8988T (cell line): ENCODE results near the gene CEP78.
"Not testable (repeated sequence)": the region's sequence is repeated elsewhere in the genome, so short reads cannot be mapped to it uniquely, and the experiment has no call there.

Experiments used
- DNase-seq: peaks from one replicate; pipeline ENCODE4 v3.0.0; 2011

Gene CEP78

GRCh38 chr9:78235762-78236550 is at the start of gene CEP78:
Gene CEP78, plus strand, starts transcription at chr9:78236075. Its CDS starts 276 bp downstream, at chr9:78236351.
- peak; percentile 70 for DNase-seq

GRCh38 chr9:78187763-78188484 is 48.0 kb upstream of the CEP78 start:
- DNase-seq, result no peak

GRCh38 chr9:78188594-78188993 is 47.3 kb upstream of the CEP78 start:
- DNase-seq, result no peak

- no peak for DNase-seq
Observed at GRCh38 chr9:78189001-78189400, 46.9 kb upstream of the CEP78 start.

GRCh38 chr9:78189461-78189860 is 46.4 kb upstream of the CEP78 start:
- no peak for DNase-seq

GRCh38 chr9:78191931-78192330 is 43.9 kb upstream of the CEP78 start:
- no peak for DNase-seq

- no peak for DNase-seq
Observed at GRCh38 chr9:78196258-78196657, 39.6 kb upstream of the CEP78 start.

- DNase-seq, result not testable (repeated sequence)
Observed at GRCh38 chr9:78201158-78201777, 34.6 kb upstream of the CEP78 start.

GRCh38 chr9:78207319-78207718 is 28.6 kb upstream of the CEP78 start:
- DNase-seq, result no peak

GRCh38 chr9:78207901-78208300 is 28.0 kb upstream of the CEP78 start:
- no peak for DNase-seq

GRCh38 chr9:78209127-78209526 is 26.7 kb upstream of the CEP78 start:
- no peak for DNase-seq

GRCh38 chr9:78210841-78211301 is 25.0 kb upstream of the CEP78 start:
- DNase-seq, result no peak

- DNase-seq, result no peak
Observed at GRCh38 chr9:78212868-78213267, 23.0 kb upstream of the CEP78 start.

GRCh38 chr9:78213712-78214111 is 22.2 kb upstream of the CEP78 start:
- no peak for DNase-seq

GRCh38 chr9:78214492-78214891 is 21.4 kb upstream of the CEP78 start:
- no peak for DNase-seq

GRCh38 chr9:78215706-78216105 is 20.2 kb upstream of the CEP78 start:
- DNase-seq, result no peak

- DNase-seq, result no peak
Observed at GRCh38 chr9:78218890-78219289, 17.0 kb upstream of the CEP78 start.

- DNase-seq, result no peak
Observed at GRCh38 chr9:78221425-78221824, 14.4 kb upstream of the CEP78 start.

GRCh38 chr9:78221841-78222240 is 14.0 kb upstream of the CEP78 start:
- not testable (repeated sequence) for DNase-seq

GRCh38 chr9:78230761-78231160 is 5.1 kb upstream of the CEP78 start:
- no peak for DNase-seq

GRCh38 chr9:78232471-78232870 is 3.4 kb upstream of the CEP78 start:
- not testable (repeated sequence) for DNase-seq

GRCh38 chr9:78234810-78235209 is 1.1 kb upstream of the CEP78 start:
- no peak for DNase-seq

GRCh38 chr9:78235256-78235761 is 566 bp upstream of the CEP78 start:
- no peak for DNase-seq

GRCh38 chr9:78236551-78236910 is 656 bp downstream of the CEP78 start:
- peak; percentile 31 for DNase-seq
